GM10248 (cell line): ENCODE measurements around the gene PRM3.
A peak's percentile ranks its signal among the peaks of the same experiment; 100 is the strongest.

ENCODE experiments used
- CTCF ChIA-PET: fragments of 300-600 bp; sonication (Branson Sonifier 250); formaldehyde crosslinking; extraction: SDS; loops from one replicate; lab custom pipeline; 2021; ENCODE audit warnings: antibody characterized with exemption; lab: Yijun Ruan, JAX
- POLR2A ChIA-PET: fragments of 350-650 bp; sonication (Branson Sonifier 250); formaldehyde crosslinking; extraction: SDS; loops from one replicate; lab custom pipeline; 2020; ENCODE audit warnings: antibody characterized with exemption; lab: Yijun Ruan, JAX
- DNase-seq: peaks from one replicate; pipeline ENCODE4 v3.0.0; 2012; ENCODE audit errors: extremely low spot score
- CTCF ChIP-seq: IDR thresholded peaks from 2 replicates; pipeline ENCODE4 v1.5.1; 2012; ENCODE audit warnings: mild to moderate bottlenecking, low read depth; ENCODE audit errors: extremely low read depth, missing control alignments, control extremely low read depth

The PRM3 gene

DNA sequence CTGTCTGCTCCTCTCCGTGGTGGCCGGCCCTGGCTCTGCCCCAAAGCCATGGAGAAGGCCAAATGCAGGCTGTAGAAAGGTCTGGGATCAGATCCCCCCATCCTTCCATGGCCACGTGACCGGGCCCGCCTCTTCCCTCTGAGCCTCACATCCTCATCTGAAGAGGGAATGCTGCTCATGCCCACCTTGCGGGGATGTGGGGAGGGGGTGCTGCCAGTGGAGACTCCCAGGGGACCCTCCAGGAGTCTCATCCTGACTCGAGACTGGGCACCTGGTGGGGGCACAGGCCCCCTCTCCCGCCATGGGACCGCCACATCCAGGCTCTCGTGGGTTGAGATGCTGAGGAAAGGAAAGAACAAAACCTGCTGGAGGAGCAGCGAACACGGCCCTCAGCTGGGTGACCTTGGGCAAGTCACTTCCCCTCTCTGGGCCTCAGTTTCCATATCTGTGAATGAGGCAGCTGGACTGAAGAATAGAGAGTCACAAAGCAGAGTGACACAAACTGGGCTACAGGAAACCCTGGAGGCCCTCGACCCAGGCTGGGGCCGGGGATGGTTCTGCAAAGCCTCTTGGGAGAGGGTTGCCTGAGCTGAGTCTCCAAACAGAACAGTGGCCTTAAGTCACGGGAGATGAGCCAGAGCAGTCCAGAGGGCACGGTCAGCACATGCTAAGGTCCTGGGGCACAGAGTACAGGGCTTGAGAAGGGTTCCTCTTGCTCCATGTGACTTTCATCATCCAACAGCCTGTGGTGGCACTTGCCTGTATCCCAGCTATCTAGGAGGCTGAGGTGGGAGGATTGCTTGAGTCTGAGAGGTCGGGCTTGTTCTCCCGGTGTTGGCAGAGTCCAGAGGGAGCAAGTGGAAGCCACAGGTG is 47.5 kb downstream of the PRM3 start:
- POLR2A ChIA-PET, result interaction anchor here (0.8 to 0.9 kb wide), 2 partner anchors 19 to 22 kb away, joined by 3 to 4 read pairs; no protein-coding TSS in a partner anchor

GRCh38 chr16:11224894-11225676 is 48.3 kb downstream of the PRM3 start:
- ChIA-PET POLR2A (interaction anchor here (0.5 to 1.0 kb wide), 5 partner anchors 18 to 31 kb away, joined by 3 to 4 read pairs (median 3); no protein-coding TSS in a partner anchor), CTCF (interaction anchor here (0.7 to 2.8 kb wide), 7 partner anchors 7 to 115 kb away, joined by 3 to 13 read pairs (median 4); partner anchors contain the start of gene SOCS1)
- DNase-seq, result peak; percentile 95
- TF ChIP-seq CTCF, result no peak

More for the DNA sequence above, 47.5 kb downstream of the PRM3 start:
- CTCF ChIA-PET, result interaction anchor here (0.9 to 2.8 kb wide), 5 partner anchors 8 to 132 kb away, joined by 3 to 13 read pairs (median 4); partner anchors contain the start of gene SOCS1
- DNase-seq, result peak; percentile 23
- TF ChIP-seq CTCF, result no peak

DNA sequence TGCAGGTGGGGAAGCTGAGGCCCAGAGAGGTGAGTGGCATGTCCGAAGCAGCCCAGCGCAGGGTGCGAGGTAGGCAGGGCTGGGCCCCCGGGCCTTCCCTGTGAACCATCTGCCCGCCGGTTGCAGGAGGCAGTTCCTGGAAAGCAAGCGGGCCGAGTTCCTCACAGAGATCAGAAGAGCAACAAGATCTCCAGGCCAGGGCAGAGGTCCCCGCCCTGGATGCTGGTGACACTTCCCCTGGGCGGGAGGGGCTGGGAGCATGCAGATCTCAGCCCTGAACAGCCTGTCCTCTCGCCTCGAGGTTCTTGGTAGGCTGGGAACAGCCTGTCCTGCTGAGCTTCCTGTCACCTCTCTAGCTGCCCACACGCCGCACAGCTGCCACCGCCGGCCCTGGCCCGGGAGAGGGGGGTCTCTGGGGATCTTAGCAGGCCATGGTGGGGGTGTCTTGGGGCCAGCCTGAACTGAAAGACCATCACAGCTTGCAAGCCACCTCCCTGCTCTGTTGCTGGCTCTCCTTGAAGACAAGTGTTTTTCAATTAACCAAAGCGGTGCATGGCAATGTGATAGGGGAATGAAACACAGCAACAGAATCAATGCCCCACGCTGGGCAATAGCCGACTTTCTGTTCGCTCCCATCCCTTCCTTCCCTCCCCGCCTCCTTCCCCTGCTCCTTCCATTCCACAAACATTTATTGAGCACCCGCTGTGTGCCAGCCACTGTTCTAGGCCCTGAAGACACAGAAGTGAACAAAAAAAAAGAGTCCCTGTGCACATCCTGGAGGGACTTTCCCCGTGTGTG is 49.1 kb downstream of the PRM3 start:
- ChIA-PET POLR2A (interaction anchor here (0.5 to 1.0 kb wide), 3 partner anchors 28 to 414 kb away, joined by 3 to 4 read pairs (median 4); no protein-coding TSS in a partner anchor), CTCF (interaction anchor here (0.7 to 2.8 kb wide), 6 partner anchors 8 to 114 kb away, joined by 3 to 13 read pairs (median 4); partner anchors contain the start of gene SOCS1)
- no peak for TF ChIP-seq CTCF
- DNase-seq, result peak; percentile 85
